GM18511 (cell line): ENCODE measurements around the gene PGPEP1.
A peak's percentile ranks its signal among the peaks of the same experiment; 100 is the strongest.

ENCODE experiments used
- ATAC-seq: cut with Tn5 transposase; IDR thresholded peaks from one replicate; pipeline ENCODE4 v1.9.1; 2021; ENCODE audit warnings: mild to moderate bottlenecking, moderate library complexity; ENCODE audit not compliant: unreplicated experiment

The PGPEP1 gene

GRCh38 chr19:18417250-18418028 is 77.0 kb downstream of the PGPEP1 start:
- ATAC-seq = no peak

- ATAC-seq = no peak
Observed at GRCh38 chr19:18418029-18418482, 77.7 kb downstream of the PGPEP1 start.

GRCh38 chr19:18418483-18419194 is 78.2 kb downstream of the PGPEP1 start:
- ATAC-seq = no peak

GRCh38 chr19:18419195-18419698 is 78.8 kb downstream of the PGPEP1 start, which contains the start of gene SSBP4:
SSBP4 (plus strand) TSS chr19:18419398; CDS start chr19:18419649, 251 bp downstream.
- peak; percentile 59 for ATAC-seq
